Panc1 (cell line): ENCODE measurements around the gene SEPHS1.

Experiments
- CTCF ChIP-seq: fragments of 450-650 bp; IDR thresholded peaks from 2 replicates; pipeline ENCODE4 v1.5.1; 2017; ENCODE audit warnings: mild to moderate bottlenecking
- REST ChIP-seq, 2 experiments: IDR thresholded peaks; 2 replicates each; pipeline ENCODE4 v1.6.1; 2011 to 2012; ENCODE audit warnings: low read depth in 2 of 2, control low read depth in 1 of 2, low read length in 1 of 2, mild to moderate bottlenecking in 1 of 2, moderate library complexity in 1 of 2; ENCODE audit not compliant: insufficient read depth in 1 of 2
- TCF7L2 ChIP-seq: IDR thresholded peaks from 2 replicates; pipeline ENCODE4 v1.6.1; 2011; ENCODE audit warnings: mild to moderate bottlenecking, low read depth, low read length, inconsistent platforms

GRCh38 chr10:13346283-13347042 lies 1.6 kb downstream of the SEPHS1 start:
- TF ChIP-seq CTCF (no peak), REST (IDR thresholded peaks at IDR 0.05; ENCODE audit: insufficient read depth in 1 of 2, low read depth in 2 of 2, low read length in 1 of 2) (no peak), TCF7L2 (no peak)
